ENCODE measurements around the gene NR2C1.

- TF ChIP-seq CTCF (IDR thresholded peaks at IDR 0.05) = peak in 11 of 12 donors; percentile 75 to 95 (median 83)
- no peak for TF ChIP-seq POLR2A (IDR thresholded peaks at IDR 0.05)
These were observed 491 bp upstream of the NR2C1 start for GRCh38 chr12:95073698-95074520.
